ENCODE measurements around the gene PLAAT2. TPM values are rescaled to one million over a fixed set of nuclear protein-coding genes. Genes with fewer than 3 reads are reported as not detected.
"Not testable (repeated sequence)": the region's sequence is repeated elsewhere in the genome, so short reads cannot be mapped to it uniquely, and the experiment has no call there.

PLAAT2 gene
- polyA plus RNA-seq, 3 donors = 0.22 to 0.65 TPM; not detected in 1

- DNase-seq (ENCODE audit: low read depth in 3 of 3, low spot score in 2 of 3) = no peak
Measured at GRCh38 chr11:63551091-63551888, 11.9 kb downstream of the PLAAT2 start.

GRCh38 chr11:63550156-63550700 lies 13.0 kb downstream of the PLAAT2 start:
- not testable (repeated sequence) for DNase-seq (ENCODE audit: low read depth in 3 of 3, low spot score in 2 of 3)

DNA sequence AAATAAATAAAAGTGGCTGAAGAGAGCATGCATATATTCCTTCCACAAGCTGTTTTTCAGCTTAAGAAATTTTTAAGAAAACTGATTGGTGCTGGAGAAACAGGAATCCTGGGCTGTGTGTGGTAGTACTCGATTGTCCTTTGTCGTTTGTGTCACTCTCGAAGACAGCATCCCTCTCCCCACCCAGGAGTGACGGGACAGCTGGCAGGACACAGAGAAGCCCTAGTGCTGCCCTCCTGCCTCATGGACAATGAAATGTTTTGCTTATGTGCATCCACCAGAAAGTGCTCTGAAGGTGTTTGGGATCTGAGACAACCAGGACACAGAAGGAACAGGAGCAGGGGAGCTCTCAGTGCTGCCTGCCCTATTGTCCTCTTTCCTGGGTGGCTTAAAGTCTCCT lies 13.8 kb downstream of the PLAAT2 start:
- DNase-seq (ENCODE audit: low read depth in 3 of 3, low spot score in 2 of 3) = no peak

DNA sequence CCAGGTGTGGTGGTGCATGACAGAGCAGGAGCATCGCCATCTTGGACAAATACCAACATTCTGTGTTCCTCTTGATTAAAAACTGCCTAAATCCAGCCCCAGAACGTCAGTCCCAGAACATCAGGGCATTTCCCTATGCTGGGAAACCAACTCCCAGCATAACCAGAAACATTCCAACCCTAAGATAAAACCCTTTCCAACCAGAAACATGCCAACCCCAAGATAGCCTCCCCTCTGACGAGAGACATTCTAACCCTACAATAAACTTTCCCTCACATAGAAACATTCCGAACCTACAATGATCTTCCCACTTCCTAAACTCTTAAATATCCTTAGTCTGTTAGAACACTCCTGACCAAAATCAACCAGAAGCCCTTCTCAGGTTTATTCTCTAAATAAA lies 15.0 kb downstream of the PLAAT2 start:
- no peak for DNase-seq (ENCODE audit: low read depth in 3 of 3, low spot score in 2 of 3)

DNA sequence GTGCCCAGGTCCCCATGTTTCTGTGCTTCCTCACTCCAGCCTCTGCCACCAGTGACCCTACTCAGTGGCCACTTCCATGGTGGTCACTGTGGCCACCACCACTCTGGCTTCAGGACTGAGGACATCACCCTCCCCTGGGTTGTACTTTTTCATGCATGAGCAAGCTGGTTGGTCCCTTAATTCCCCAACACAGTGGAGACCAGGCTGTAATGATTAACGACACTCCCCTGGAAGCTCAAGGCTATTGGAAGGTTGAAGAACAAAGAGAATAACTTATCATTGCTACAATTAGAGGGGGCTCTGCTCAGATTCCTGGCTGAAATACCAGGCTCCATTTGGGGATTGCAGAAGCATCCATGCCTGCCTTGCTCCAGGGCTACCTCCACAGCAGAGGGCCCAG lies 16.1 kb downstream of the PLAAT2 start:
- no peak for DNase-seq (ENCODE audit: low read depth in 3 of 3, low spot score in 2 of 3)

DNA sequence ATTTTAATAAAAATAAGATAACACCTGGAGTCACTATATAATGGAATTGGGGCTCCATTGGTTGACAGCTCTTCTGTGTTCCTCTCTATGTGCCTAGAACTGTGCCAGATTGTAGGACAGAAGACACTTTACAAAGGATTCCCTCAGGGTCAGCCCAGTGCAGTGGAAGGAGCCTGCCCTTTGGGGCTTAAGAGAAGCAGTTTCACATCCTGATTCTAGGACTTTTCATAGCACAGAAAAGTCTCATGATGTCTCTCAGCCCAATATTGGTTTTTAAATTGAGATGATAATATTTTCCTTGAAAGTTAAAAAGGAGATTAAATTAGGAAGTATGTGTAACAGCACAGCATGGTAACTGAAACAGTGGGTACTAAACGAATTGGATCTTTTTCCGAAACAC lies 19.5 kb downstream of the PLAAT2 start:
- DNase-seq (ENCODE audit: low read depth in 3 of 3, low spot score in 2 of 3) = no peak

- DNase-seq (ENCODE audit: low read depth in 3 of 3, low spot score in 2 of 3) = not testable (repeated sequence)
Measured at GRCh38 chr11:63542506-63542905, 20.7 kb downstream of the PLAAT2 start.

DNA sequence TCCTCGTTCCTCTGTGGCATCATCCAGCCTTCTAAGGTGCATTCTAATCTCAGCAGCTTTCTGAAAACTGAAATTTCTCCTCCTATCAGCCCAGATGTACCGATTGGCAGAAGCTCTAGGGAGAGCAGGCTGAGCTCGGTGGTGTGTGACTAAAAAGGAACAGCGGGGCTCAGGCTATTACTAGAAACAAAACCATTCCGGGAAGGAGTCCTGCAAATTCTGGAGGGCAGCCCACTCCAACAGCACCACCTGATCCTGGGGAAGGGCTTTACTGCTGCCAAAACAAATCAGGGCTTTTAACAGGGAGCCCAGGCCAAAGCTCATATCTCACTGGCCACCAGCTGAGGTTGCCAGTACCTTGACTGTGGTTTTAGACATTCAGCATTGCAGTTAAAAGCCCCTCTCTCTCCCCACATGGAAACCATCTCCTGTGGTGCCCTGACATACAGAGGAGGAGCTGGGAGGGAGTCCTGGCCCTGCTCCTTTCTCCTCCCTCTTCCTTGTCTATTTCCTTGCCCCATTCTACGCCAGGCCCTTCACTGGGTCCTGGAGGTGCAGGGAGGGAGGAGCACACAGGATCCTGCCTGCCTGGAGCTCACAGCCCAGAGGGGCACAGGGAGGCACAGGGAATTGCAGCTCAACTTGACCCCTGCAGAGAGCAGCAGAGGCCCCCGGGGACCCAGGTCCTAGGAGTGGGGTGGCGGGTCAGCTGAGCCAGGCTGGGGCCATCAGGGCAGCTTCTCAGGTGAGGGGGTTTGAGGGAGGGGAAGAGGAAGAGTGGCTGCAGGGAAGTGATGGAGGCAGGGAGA lies 25.7 kb downstream of the PLAAT2 start:
- no peak for DNase-seq (ENCODE audit: low read depth in 3 of 3, low spot score in 2 of 3)

GRCh38 chr11:63536669-63537292 lies 26.4 kb downstream of the PLAAT2 start, which contains the start of gene PLAAT4:
TSS of gene PLAAT4 (plus strand) at chr11:63536808. CDS start at chr11:63536869, 61 bp downstream.
- no peak for DNase-seq (ENCODE audit: low read depth in 3 of 3, low spot score in 2 of 3)

- DNase-seq (ENCODE audit: low read depth in 3 of 3, low spot score in 2 of 3) = no peak
Measured at GRCh38 chr11:63535734-63536133, 27.4 kb downstream of the PLAAT2 start.

DNA sequence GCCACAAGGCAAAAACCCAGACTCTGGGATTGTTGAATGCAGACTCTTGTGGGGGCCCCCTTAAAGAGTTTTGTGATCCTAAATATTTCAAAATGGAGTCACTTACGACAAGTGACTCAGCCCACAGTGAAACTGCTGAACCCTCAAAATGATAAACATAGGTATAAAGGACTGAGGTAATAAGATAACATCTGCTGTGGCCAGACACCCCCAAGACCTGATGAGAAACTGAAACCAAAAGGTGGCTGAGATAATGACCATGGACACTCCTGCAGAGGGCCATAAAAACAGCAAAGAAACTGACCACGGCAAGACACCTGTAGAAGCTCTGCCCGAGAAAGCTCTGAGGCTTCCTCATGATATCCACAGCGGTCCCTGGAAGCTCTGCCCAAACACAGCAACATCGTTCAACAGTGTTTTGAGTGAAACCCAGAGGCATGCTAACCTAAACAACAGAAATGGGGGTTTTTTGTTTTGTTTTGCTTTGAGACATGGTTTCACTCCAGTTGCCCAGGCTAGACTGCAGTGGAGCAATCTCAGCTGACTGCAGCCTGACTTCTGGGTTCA lies 28.2 kb downstream of the PLAAT2 start:
- DNase-seq (ENCODE audit: low read depth in 3 of 3, low spot score in 2 of 3) = no peak

GRCh38 chr11:63534076-63534475 lies 29.1 kb downstream of the PLAAT2 start:
- DNase-seq (ENCODE audit: low read depth in 3 of 3, low spot score in 2 of 3) = no peak

- no peak for DNase-seq (ENCODE audit: low read depth in 3 of 3, low spot score in 2 of 3)
Measured at GRCh38 chr11:63532799-63533475, 30.2 kb downstream of the PLAAT2 start.

DNA sequence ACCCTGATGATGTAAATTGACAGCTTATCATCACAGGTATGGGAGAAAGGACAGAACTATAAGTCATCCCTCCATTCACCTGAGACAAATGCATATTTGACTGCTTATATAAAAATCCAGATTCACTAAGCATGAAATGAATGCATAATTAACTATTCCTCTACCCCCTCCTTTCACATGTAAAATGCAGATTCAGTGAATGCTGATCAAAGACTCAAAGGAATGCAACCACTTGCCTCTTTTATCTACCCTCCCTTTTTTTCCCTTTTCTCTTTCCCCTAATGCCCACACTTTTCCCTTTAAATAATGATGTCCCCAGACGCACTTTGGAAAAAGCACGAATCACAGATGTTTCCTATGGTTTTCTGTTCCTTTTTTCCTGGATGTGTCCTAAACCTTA lies 31.1 kb downstream of the PLAAT2 start:
- no peak for DNase-seq (ENCODE audit: low read depth in 3 of 3, low spot score in 2 of 3)

- not testable (repeated sequence) for DNase-seq (ENCODE audit: low read depth in 3 of 3, low spot score in 2 of 3)
Measured at GRCh38 chr11:63531074-63531792, 31.9 kb downstream of the PLAAT2 start.

GRCh38 chr11:63530021-63530420 lies 33.2 kb downstream of the PLAAT2 start:
- DNase-seq (ENCODE audit: low read depth in 3 of 3, low spot score in 2 of 3) = no peak

DNA sequence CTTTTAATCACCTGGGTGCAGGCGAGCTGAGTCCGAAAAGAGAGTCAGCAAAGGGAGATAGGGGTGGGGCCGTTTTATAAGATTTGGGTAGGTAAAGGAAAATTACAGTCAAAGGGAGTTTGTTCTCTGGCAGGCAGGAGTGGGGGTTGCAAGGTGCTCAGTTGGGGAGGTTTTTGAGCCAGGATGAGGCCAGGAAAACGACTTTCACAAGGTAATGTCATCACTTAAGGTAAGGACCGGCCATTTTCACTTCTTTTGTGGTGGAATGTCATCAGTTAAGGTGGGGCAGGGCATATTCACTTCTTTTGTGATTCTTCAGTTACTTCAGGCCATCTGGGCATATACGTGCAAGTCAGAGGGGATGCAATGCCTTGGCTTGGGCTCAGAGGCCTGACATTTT lies 33.8 kb downstream of the PLAAT2 start:
- not testable (repeated sequence) for DNase-seq (ENCODE audit: low read depth in 3 of 3, low spot score in 2 of 3)

DNA sequence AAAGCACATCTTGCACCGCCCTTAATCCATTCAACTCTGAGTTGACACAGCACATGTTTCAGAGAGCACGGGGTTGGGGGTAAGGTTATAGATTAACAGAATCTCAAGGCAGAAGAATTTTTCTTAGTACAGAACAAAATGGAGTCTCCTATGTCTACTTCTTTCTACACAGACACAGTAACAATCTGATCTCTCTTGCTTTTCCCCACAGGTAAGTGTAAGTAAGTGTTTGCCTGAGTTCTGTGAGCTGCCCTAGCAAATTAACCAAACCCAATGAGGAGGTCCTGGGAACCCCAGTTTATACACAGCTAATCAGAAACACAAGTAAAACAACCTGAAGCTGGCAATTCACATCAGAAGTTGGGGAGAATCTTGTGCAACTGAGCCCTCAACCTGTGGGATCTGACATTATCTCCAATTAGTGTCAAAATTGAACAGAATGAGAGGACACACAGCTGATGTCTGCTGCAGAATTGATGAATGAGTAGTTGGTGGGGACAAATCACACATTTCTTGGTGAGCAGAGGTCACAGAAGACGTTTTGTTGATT lies 34.4 kb downstream of the PLAAT2 start:
- DNase-seq (ENCODE audit: low read depth in 3 of 3, low spot score in 2 of 3) = not testable (repeated sequence)

GRCh38 chr11:63528156-63528555 lies 35.0 kb downstream of the PLAAT2 start:
- not testable (repeated sequence) for DNase-seq (ENCODE audit: low read depth in 3 of 3, low spot score in 2 of 3)
